Progenitor cell of endocrine pancreas (in vitro differentiated cells): ENCODE results near the gene MYO1E. TPM values are rescaled to one million over a fixed set of nuclear protein-coding genes. Genes with fewer than 3 reads are reported as not detected.

Experiments
- DNase-seq: peaks from one replicate; pipeline ENCODE4 v3.0.0; 2021; ENCODE audit warnings: low spot score; ENCODE audit not compliant: unreplicated experiment
- H3K27ac Mint-ChIP-seq: 2 replicates; pipeline ENCODE4 v1.8.0; 2021; ENCODE audit warnings: mild to moderate bottlenecking, moderate library complexity, mixed read lengths
- H3K27me3 Mint-ChIP-seq: 2 replicates; pipeline ENCODE4 v1.8.0; 2021; ENCODE audit warnings: mixed read lengths
- H3K36me3 Mint-ChIP-seq: 2 replicates; pipeline ENCODE4 v1.8.0; 2022; ENCODE audit warnings: mixed read lengths; ENCODE audit not compliant: insufficient read depth
- H3K4me1 Mint-ChIP-seq: 2 replicates; pipeline ENCODE4 v1.8.0; 2021; ENCODE audit warnings: low read depth, mixed read lengths
- H3K4me3 Mint-ChIP-seq: 2 replicates; pipeline ENCODE4 v1.8.0; 2021; ENCODE audit warnings: low read depth, mild to moderate bottlenecking, moderate library complexity, mixed read lengths
- H3K9me3 Mint-ChIP-seq: 2 replicates; pipeline ENCODE4 v1.8.0; 2021; ENCODE audit warnings: low read depth, mixed read lengths
- CTCF ChIP-seq: fragments of 200-600 bp; sonication (generic); IDR thresholded peaks from one replicate; pipeline ENCODE4 v1.5.0; 2021; ENCODE audit warnings: antibody characterized with exemption, mild to moderate bottlenecking; ENCODE audit not compliant: unreplicated experiment
- total RNA-seq: library from RNA; stranded (reverse); gene quantifications from 2 replicates; pipeline ENCODE4 v1.2.1, GENCODE V29; 2021

MYO1E gene
- total RNA-seq, 1 donor from 2014 or later: 40.4 TPM

DNA sequence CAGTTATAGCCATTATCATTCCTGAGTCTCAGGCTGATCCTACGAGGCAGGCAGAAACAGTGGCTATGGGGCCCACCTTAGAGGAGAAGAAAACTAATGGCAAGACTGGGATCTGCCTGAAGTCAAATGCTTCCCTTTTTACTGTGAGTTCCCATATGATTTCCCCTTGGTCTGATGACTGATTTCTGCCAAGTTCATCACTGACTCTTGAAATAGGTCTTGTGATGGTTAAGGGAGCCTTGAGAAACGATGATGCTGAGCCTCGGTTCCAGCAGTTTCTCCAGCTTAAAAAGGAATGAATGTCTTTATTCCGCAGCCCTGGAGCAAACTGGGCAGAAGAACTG lies 195.4 kb downstream of the MYO1E start:
- Mint-ChIP-seq H3K9me3 (peaks cover 8% of the 10 kb centered on the region), H3K4me1 (peaks cover 4% of the 10 kb centered on the region), H3K4me3 (no peak overlapping the region), H3K27ac (no peak overlapping the region), H3K36me3 (peaks cover 16% of the 10 kb centered on the region), H3K27me3 (no peaks in the 10 kb centered on the region)
- DNase-seq: no peak
- TF ChIP-seq CTCF: no peak

DNA sequence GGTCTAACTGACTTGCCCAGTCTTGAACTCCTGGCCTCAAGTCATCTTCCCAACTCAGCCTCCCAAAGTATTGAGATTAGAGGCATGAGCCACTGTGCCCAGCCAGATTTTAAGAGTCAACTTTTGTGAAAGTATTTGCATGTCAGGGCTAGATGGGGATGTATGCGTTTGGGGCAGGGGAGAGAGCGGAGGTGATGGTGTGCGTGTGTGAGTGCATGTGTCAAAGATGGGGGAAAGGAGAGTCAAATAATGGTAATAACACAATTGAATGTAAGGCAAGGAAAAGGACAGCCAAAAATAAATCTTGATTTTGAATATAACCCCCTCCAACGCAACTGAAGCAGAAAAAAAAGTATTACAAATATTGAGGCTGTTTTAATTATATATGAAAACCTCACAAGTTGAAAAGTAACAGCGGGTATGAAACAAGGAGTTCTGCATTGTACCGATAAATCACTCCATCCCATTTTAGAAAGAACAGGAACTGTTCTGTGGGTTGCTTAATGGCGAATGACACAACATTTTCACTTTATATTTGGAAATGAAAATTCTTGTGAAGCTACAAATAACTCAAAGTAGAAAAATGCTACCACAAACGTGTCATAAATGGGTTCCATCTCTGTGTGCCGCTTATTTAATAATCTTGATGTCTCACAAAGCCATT lies 195.9 kb downstream of the MYO1E start:
- no peak for DNase-seq
- H3K9me3 Mint-ChIP-seq: peaks cover 8% of the 10 kb centered on the region
- no peaks in the 10 kb centered on the region for H3K27me3 Mint-ChIP-seq
- TF ChIP-seq CTCF: no peak
- peaks cover 17% of the 10 kb centered on the region for H3K36me3 Mint-ChIP-seq
- no peak overlapping the region for H3K4me3 Mint-ChIP-seq
- no peak overlapping the region for H3K27ac Mint-ChIP-seq
- H3K4me1 Mint-ChIP-seq: peaks cover 4% of the 10 kb centered on the region

DNA sequence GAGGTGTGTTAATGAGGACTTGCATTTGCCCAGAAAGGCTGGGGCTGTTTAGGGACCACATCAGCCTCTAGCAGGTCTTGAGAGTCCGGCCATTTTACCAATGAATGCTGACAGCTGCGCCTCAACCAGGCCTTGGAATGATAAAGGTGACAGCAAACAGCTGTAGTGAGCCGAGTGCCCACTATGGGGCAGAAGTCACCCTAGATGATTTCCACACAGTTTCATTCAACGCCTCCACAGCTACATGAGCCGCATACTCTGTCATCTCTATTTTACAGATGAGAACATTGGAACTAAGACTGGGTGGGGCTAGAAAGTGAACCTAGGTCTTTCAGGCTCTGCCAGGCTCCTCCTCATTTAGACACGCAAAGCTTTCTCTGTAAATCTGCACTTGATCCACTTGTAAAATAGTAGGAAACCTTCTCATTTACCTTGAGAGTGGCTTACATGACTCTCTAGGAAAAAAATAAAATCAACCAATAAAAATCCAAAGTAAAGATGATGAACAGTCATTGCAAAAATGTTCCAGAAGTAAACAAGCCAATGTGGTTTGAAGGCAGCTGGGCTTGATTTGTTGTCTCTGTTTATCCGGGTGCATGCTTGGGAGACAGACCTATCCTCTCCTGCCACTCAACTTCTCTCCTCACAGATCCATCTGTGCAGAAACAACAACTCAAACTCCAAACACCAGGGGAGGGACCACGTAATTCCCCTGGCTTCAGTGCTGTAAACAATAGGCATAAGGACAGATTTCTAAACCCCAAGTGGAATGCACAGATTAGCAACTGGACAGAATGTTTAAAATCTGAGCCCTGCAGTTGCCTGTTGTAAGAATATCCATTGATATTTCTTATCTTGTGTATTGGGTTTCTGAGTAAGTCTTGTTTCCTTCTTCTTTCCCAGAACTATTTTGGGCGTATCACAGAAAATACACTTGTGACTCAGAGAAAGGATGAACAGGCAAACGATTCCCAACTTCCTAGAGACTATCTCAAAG lies 197.5 kb downstream of the MYO1E start:
- H3K9me3 Mint-ChIP-seq: peaks cover 3% of the 10 kb centered on the region
- peak; percentile 62 for TF ChIP-seq CTCF
- H3K4me3 Mint-ChIP-seq: no peak overlapping the region
- peaks cover 10% of the 10 kb centered on the region for H3K36me3 Mint-ChIP-seq
- H3K27me3 Mint-ChIP-seq: no peaks in the 10 kb centered on the region
- H3K27ac Mint-ChIP-seq: no peak overlapping the region
- H3K4me1 Mint-ChIP-seq: peaks cover 4% of the 10 kb centered on the region
- peak; percentile 17 for DNase-seq

- Mint-ChIP-seq H3K27me3 (no peaks in the 10 kb centered on the region), H3K36me3 (peaks cover 10% of the 10 kb centered on the region), H3K4me3 (no peak overlapping the region), H3K27ac (no peak overlapping the region), H3K4me1 (peaks cover 4% of the 10 kb centered on the region), H3K9me3 (peaks cover 3% of the 10 kb centered on the region)
- DNase-seq: no peak
- TF ChIP-seq CTCF: no peak
Observed at GRCh38 chr15:59174151-59174834, 198.4 kb downstream of the MYO1E start.

GRCh38 chr15:59173194-59173593 lies 199.5 kb downstream of the MYO1E start:
- no peak overlapping the region for H3K27ac Mint-ChIP-seq
- H3K4me1 Mint-ChIP-seq: peaks cover 4% of the 10 kb centered on the region
- no peak overlapping the region for H3K4me3 Mint-ChIP-seq
- H3K9me3 Mint-ChIP-seq: peaks cover 3% of the 10 kb centered on the region
- TF ChIP-seq CTCF: no peak
- H3K36me3 Mint-ChIP-seq: peaks cover 10% of the 10 kb centered on the region
- no peaks in the 10 kb centered on the region for H3K27me3 Mint-ChIP-seq
- no peak for DNase-seq
